Lung (tissue), 12 donors: ENCODE data around the gene ZNF324B. TPM values are rescaled to one million over a fixed set of nuclear protein-coding genes. Genes with fewer than 3 reads are reported as not detected.

Experiments used
- ATAC-seq: fragments of 200-7000 bp; cut with Tn5 transposase; one replicate; pipeline ENCODE4 v1.9.1; 2020; ENCODE audit warnings: moderate number of reproducible peaks; ENCODE audit not compliant: insufficient read depth, low FRiP score
- DNase-seq, 3 donors: peaks; one replicate each; pipeline ENCODE4 v3.0.0-alpha.2; 2013 to 2017
- H3K27ac ChIP-seq, 2 donors: one replicate each; pipeline ENCODE4 v1.5.1; 2013; ENCODE audit warnings: mild to moderate bottlenecking in 2 of 2, moderate library complexity in 2 of 2, control low read depth in 1 of 2, inconsistent platforms in 1 of 2, low read depth in 1 of 2, low read length in 1 of 2
- H3K27me3 ChIP-seq, 3 donors: one replicate each; pipeline ENCODE4 v1.5.1; 2013; ENCODE audit warnings: low read length in 2 of 3; ENCODE audit not compliant: control insufficient read depth in 3 of 3, insufficient read depth in 3 of 3
- H3K36me3 ChIP-seq, 4 donors: one replicate each; pipeline ENCODE4 v1.5.1; 2013; ENCODE audit warnings: low read length in 4 of 4, mild to moderate bottlenecking in 1 of 4, moderate library complexity in 1 of 4; ENCODE audit not compliant: control insufficient read depth in 4 of 4, insufficient read depth in 4 of 4
- H3K4me1 ChIP-seq, 5 donors: one replicate each; pipeline ENCODE4 v1.5.1; 2013; ENCODE audit warnings: low read length in 5 of 5, mild to moderate bottlenecking in 2 of 5, moderate library complexity in 1 of 5; ENCODE audit not compliant: control insufficient read depth in 5 of 5, insufficient read depth in 5 of 5
- H3K4me3 ChIP-seq: one replicate; pipeline ENCODE4 v1.5.1; 2013; ENCODE audit warnings: mild to moderate bottlenecking, control low read depth, moderate library complexity
- H3K9ac ChIP-seq, 2 donors: one replicate each; pipeline ENCODE4 v1.5.1; 2013; ENCODE audit warnings: low read length in 2 of 2, control low read depth in 1 of 2; ENCODE audit not compliant: insufficient read depth in 1 of 2
- H3K9me3 ChIP-seq, 4 donors: one replicate each; pipeline ENCODE4 v1.5.1; 2013; ENCODE audit warnings: low read length in 3 of 4, mild to moderate bottlenecking in 1 of 4, moderate library complexity in 1 of 4; ENCODE audit not compliant: control insufficient read depth in 4 of 4, insufficient read depth in 3 of 4
- CTCF ChIP-seq: IDR thresholded peaks from 2 replicates; pipeline ENCODE4 v1.5.1; 2012; ENCODE audit warnings: mild to moderate bottlenecking; ENCODE audit errors: control extremely low read depth, extremely low read depth
- WGBS, 2 donors: extraction: QIAGEN DNeasy Blood & Tissue Kit; methylation state at CpG; one replicate each; pipeline ENCODE4 v1.1.7; 2013; 5-methylcytosine and 5-hydroxymethylcytosine counted together
- polyA plus RNA-seq, 2 donors: library from polyadenylated mRNA; stranded (reverse); fragments of 200-250 nt; gene quantifications; one replicate each; pipeline ENCODE4 v1.2.1, GENCODE V29; 2013
- total RNA-seq, 2 donors: library from RNA; depleted of rRNA in 1 of 2; stranded (reverse); fragments of >200 nt in 1 of 2; gene quantifications; one replicate each; pipeline ENCODE4 v1.2.1, GENCODE V29; 2014 to 2021
- donor health status: control.
- donor health status: control.
- donor health status: Bipolar disorder and iron deficiency.
- donor health status: healthy.
- donor health status: DM: yes; HTN: yes; CAD: no.

The ZNF324B gene
- total and polyA plus RNA-seq, 4 donors: 2.8 to 9.3 (median 6.1) TPM

- DNase-seq (no peak), ATAC-seq (no peak)
- no peak overlapping the region for H3K27ac ChIP-seq
- no peaks in the 10 kb centered on the region for H3K4me1 ChIP-seq
- H3K9me3 ChIP-seq: no peaks in the 10 kb centered on the region
- no peaks in the 10 kb centered on the region for H3K27me3 ChIP-seq
- no peak overlapping the region for H3K9ac ChIP-seq
- 87 to 91% methylated on average over 5 of the region's 5 CpGs for WGBS, 2 donors
- H3K4me3 ChIP-seq: no peak overlapping the region
- H3K36me3 ChIP-seq: no peaks in the 10 kb centered on the region
- TF ChIP-seq CTCF: no peak
Observed at GRCh38 chr19:58491393-58491792, 40.0 kb downstream of the ZNF324B start.

GRCh38 chr19:58492265-58492664 lies 40.8 kb downstream of the ZNF324B start:
- Histone ChIP-seq H3K27me3 (no peaks in the 10 kb centered on the region), H3K27ac (no peak overlapping the region), H3K36me3 (no peaks in the 10 kb centered on the region), H3K9ac (no peak overlapping the region), H3K4me1 (no peaks in the 10 kb centered on the region), H3K9me3 (no peaks in the 10 kb centered on the region), H3K4me3 (no peak overlapping the region)
- TF ChIP-seq CTCF: no peak
- ATAC-seq: no peak
- 91 to 93% methylated on average over 14 of the region's 14 CpGs for WGBS, 2 donors
- DNase-seq: no peak

GRCh38 chr19:58497634-58498170 lies 46.3 kb downstream of the ZNF324B start:
- peaks cover 0 to 16% (median 0%) of the 10 kb centered on the region in 5 donors for H3K4me1 ChIP-seq
- WGBS, 2 donors: 92 to 93% methylated on average over 8 of the region's 8 CpGs
- no peak for TF ChIP-seq CTCF
- H3K27ac ChIP-seq: no peak overlapping the region
- H3K36me3 ChIP-seq: no peaks in the 10 kb centered on the region
- no peak overlapping the region for H3K4me3 ChIP-seq
- H3K9me3 ChIP-seq: no peaks in the 10 kb centered on the region
- no peak for DNase-seq
- no peak overlapping the region for H3K9ac ChIP-seq
- H3K27me3 ChIP-seq: no peaks in the 10 kb centered on the region
- no peak for ATAC-seq
